H1 (cell line): ENCODE data around the gene SH2D4B. TPM values are rescaled to one million over a fixed set of nuclear protein-coding genes. Genes with fewer than 3 reads are reported as not detected.

Source experiments
- CTCF ChIA-PET: fragments of 300-600 bp; sonication (Branson Sonifier 250); formaldehyde crosslinking; loops from one replicate; lab custom pipeline; 2021; ENCODE audit not compliant: partially characterized antibody; lab: Charles Lee
- POLR2A ChIA-PET: fragments of 300-600 bp; sonication (Branson Sonifier 250); formaldehyde crosslinking; loops from one replicate; lab custom pipeline; 2021; ENCODE audit warnings: inconsistent platforms; ENCODE audit not compliant: partially characterized antibody; lab: Charles Lee
- DNase-seq, 2 experiments: peaks; one replicate each; pipeline versions ENCODE4 v3.0.0 to v3.0.0-alpha.2; 2010 to 2022; ENCODE audit warnings: low spot score in 2 of 2, low read depth in 1 of 2, mixed read lengths in 1 of 2
- FAIRE-seq: peaks from 2 replicates; lab custom pipeline; 2011; peaks lifted over from hg19 to GRCh38; lab: Jason Lieb, UNC
- H2AFZ ChIP-seq: 2 replicates; pipeline ENCODE4 v1.8.1; 2012; ENCODE audit warnings: low read length, inconsistent platforms
- H2AK5ac ChIP-seq: 2 replicates; pipeline ENCODE4 v1.6.1; 2013; ENCODE audit warnings: low read depth, low read length
- H2BK120ac ChIP-seq: replicated peaks from 2 replicates; pipeline ENCODE3; 2013; ENCODE audit warnings: low read depth, low read length, inconsistent platforms
- H2BK12ac ChIP-seq: 2 replicates; pipeline ENCODE4 v1.6.1; 2013; ENCODE audit warnings: low read depth, low read length
- H2BK15ac ChIP-seq: 2 replicates; pipeline ENCODE4 v1.6.1; 2013; ENCODE audit warnings: low read length
- H2BK20ac ChIP-seq: 2 replicates; pipeline ENCODE4 v1.6.1; 2013; ENCODE audit warnings: low read length
- H2BK5ac ChIP-seq: 2 replicates; pipeline ENCODE4 v1.6.1; 2013; ENCODE audit warnings: low read depth, low read length
- H3K14ac ChIP-seq: 2 replicates; pipeline ENCODE4 v1.6.1; 2013; ENCODE audit warnings: inconsistent platforms; ENCODE audit not compliant: insufficient read length
- H3K18ac ChIP-seq: 2 replicates; pipeline ENCODE4 v1.6.1; 2013; ENCODE audit warnings: low read length; ENCODE audit errors: extremely low read depth
- H3K23ac ChIP-seq: 2 replicates; pipeline ENCODE4 v1.6.1; 2013; ENCODE audit warnings: inconsistent platforms; ENCODE audit not compliant: insufficient read length
- H3K23me2 ChIP-seq: 2 replicates; pipeline ENCODE4 v1.6.1; 2013; ENCODE audit warnings: low read depth, low read length
- H3K27ac ChIP-seq: 2 replicates; pipeline ENCODE4 v1.6.1; 2011; ENCODE audit warnings: low read depth, low read length, inconsistent platforms
- H3K27me3 ChIP-seq, 4 experiments: replicated peaks in 1 of 4; 1 replicate in 1 of 4; 2 replicates in 3 of 4; pipeline versions ENCODE4 v1.6.1 to v1.8.1; 2011 to 2013; ENCODE audit warnings: low read length in 3 of 4, mild to moderate bottlenecking in 3 of 4, inconsistent platforms in 2 of 4, mixed read lengths in 2 of 4, moderate library complexity in 1 of 4; ENCODE audit not compliant: control insufficient read depth in 3 of 4, insufficient read depth in 3 of 4; ENCODE audit errors: extremely low read depth in 1 of 4
- H3K36me3 ChIP-seq, 4 experiments: 2 replicates each; pipeline versions ENCODE4 v1.6.1 to v1.8.1; 2011 to 2013; ENCODE audit warnings: mild to moderate bottlenecking in 4 of 4, low read length in 3 of 4, moderate library complexity in 2 of 4, control low read depth in 1 of 4, inconsistent platforms in 1 of 4; ENCODE audit not compliant: insufficient read depth in 4 of 4, control insufficient read depth in 2 of 4
- H3K4ac ChIP-seq: replicated peaks from 2 replicates; pipeline ENCODE3; 2013; ENCODE audit warnings: low read length, low read depth, mixed read lengths, inconsistent platforms; ENCODE audit not compliant: insufficient read length
- H3K4me1 ChIP-seq, 4 experiments: replicated peaks in 1 of 4; 1 replicate in 1 of 4; 2 replicates in 3 of 4; pipeline versions ENCODE4 v1.6.1 to v1.8.1; 2011 to 2013; ENCODE audit warnings: low read length in 3 of 4, inconsistent platforms in 2 of 4, mixed read lengths in 1 of 4; ENCODE audit not compliant: insufficient read depth in 4 of 4, control insufficient read depth in 3 of 4
- H3K4me2 ChIP-seq, 2 experiments: 2 replicates each; pipeline versions ENCODE4 v1.6.1 to v1.8.1; 2011 to 2013; ENCODE audit warnings: low read depth in 2 of 2, low read length in 2 of 2, control low read depth in 1 of 2, inconsistent platforms in 1 of 2, mild to moderate bottlenecking in 1 of 2; ENCODE audit not compliant: insufficient read depth in 1 of 2
- H3K4me3 ChIP-seq, 4 experiments: fragments of 200-600, 300-600 bp in 1 of 4; sonication (generic), shearing (Covaris generic), sonication (Bioruptor Twin) in 1 of 4; 2 replicates each; pipeline versions ENCODE4 v1.5.1 to v1.8.1; 2011 to 2016; ENCODE audit warnings: low read length in 4 of 4, low read depth in 3 of 4, control low read depth in 2 of 4, inconsistent platforms in 2 of 4, mild to moderate bottlenecking in 2 of 4, mixed read lengths in 1 of 4, moderate library complexity in 1 of 4; ENCODE audit not compliant: insufficient read depth in 2 of 4; ENCODE audit errors: extremely low read depth in 1 of 4
- H3K56ac ChIP-seq: replicated peaks from 2 replicates; pipeline ENCODE3; 2013; ENCODE audit warnings: low read depth, mild to moderate bottlenecking, mixed read lengths, low read length, inconsistent platforms; ENCODE audit not compliant: insufficient read length
- H3K79me1 ChIP-seq: 2 replicates; pipeline ENCODE4 v1.6.1; 2013; ENCODE audit warnings: low read depth, low read length, control low read depth
- H3K79me2 ChIP-seq, 2 experiments: 2 replicates each; pipeline versions ENCODE4 v1.6.1 to v1.8.1; 2012 to 2013; ENCODE audit warnings: low read length in 2 of 2, mild to moderate bottlenecking in 2 of 2, inconsistent platforms in 1 of 2; ENCODE audit not compliant: insufficient read depth in 2 of 2, control insufficient read depth in 1 of 2
- H3K9ac ChIP-seq, 4 experiments: replicated peaks in 1 of 4; 1 replicate in 1 of 4; 2 replicates in 3 of 4; pipeline versions ENCODE4 v1.6.1 to v1.8.1; 2011 to 2013; ENCODE audit warnings: low read depth in 3 of 4, low read length in 3 of 4, control low read depth in 2 of 4, mild to moderate bottlenecking in 2 of 4, moderate library complexity in 2 of 4, inconsistent platforms in 1 of 4; ENCODE audit errors: extremely low read depth in 1 of 4
- H3K9me3 ChIP-seq, 2 experiments: 2 replicates each; pipeline versions ENCODE4 v1.6.1 to v1.8.1; 2012 to 2013; ENCODE audit warnings: mild to moderate bottlenecking in 2 of 2, moderate library complexity in 2 of 2, control low read depth in 1 of 2, inconsistent platforms in 1 of 2, low read depth in 1 of 2, low read length in 1 of 2, mixed read lengths in 1 of 2; ENCODE audit not compliant: insufficient read depth in 2 of 2
- H4K20me1 ChIP-seq, 2 experiments: replicated peaks in 1 of 2; 2 replicates each; pipeline versions ENCODE3 to v1.8.1; 2011 to 2013; ENCODE audit warnings: inconsistent platforms in 2 of 2, low read length in 2 of 2, mild to moderate bottlenecking in 1 of 2; ENCODE audit not compliant: insufficient read depth in 2 of 2, control insufficient read depth in 1 of 2
- H4K5ac ChIP-seq: 2 replicates; pipeline ENCODE4 v1.6.1; 2013; ENCODE audit warnings: low read length, low read depth, mixed read lengths, inconsistent platforms; ENCODE audit not compliant: insufficient read length
- H4K8ac ChIP-seq: 2 replicates; pipeline ENCODE4 v1.8.0; 2013; ENCODE audit warnings: mild to moderate bottlenecking, moderate library complexity, low read length, inconsistent platforms; ENCODE audit not compliant: insufficient read depth; ENCODE audit errors: extremely low read depth
- H4K91ac ChIP-seq: replicated peaks from 2 replicates; pipeline ENCODE3; 2013; ENCODE audit warnings: low read length, mixed read lengths, inconsistent platforms; ENCODE audit not compliant: insufficient read length
- CBX5 ChIP-seq: fragments of 300-800, 300-1000 bp; sonication (generic); IDR thresholded peaks from 2 replicates; pipeline ENCODE4 v1.7.1; 2016; ENCODE audit warnings: antibody characterized with exemption, low read length, low read depth
- EZH2 ChIP-seq: fragments of 200-600 bp; sonication (generic); IDR thresholded peaks from 2 replicates; pipeline ENCODE4 v1.7.1; 2012; ENCODE audit warnings: low read depth, mild to moderate bottlenecking, moderate library complexity, low read length, inconsistent platforms; ENCODE audit not compliant: severe bottlenecking
- MAFK ChIP-seq: IDR thresholded peaks from 2 replicates; pipeline ENCODE4 v1.6.1; 2012; ENCODE audit warnings: low read depth, mild to moderate bottlenecking, improper control_type of control experiment, low read length
- SIRT6 ChIP-seq: IDR thresholded peaks from one replicate; pipeline ENCODE4 v1.7.1; 2012; ENCODE audit warnings: low read length, inconsistent platforms
- SP4 ChIP-seq: IDR thresholded peaks from 2 replicates; pipeline ENCODE4 v1.6.1; 2012; ENCODE audit warnings: low read length, inconsistent platforms
- SRF ChIP-seq: IDR thresholded peaks from 2 replicates; pipeline ENCODE4 v1.6.1; 2011; ENCODE audit warnings: mild to moderate bottlenecking, low read depth, low read length, moderate library complexity
- TBP ChIP-seq: IDR thresholded peaks from 2 replicates; pipeline ENCODE4 v1.6.1; 2011; ENCODE audit warnings: low read depth, low read length, improper control_type of control experiment
- WGBS, 2 experiments: shearing (Covaris generic) in 1 of 2; methylation state at CpG; one replicate each; pipeline versions ENCODE4 v1.1.6 to v1.1.7; 2013 to 2015; ENCODE audit warnings: low lambda C conversion rate in 2 of 2, mixed read lengths in 2 of 2, inconsistent platforms in 1 of 2, low coverage in 1 of 2, missing lambda C conversion rate in 1 of 2; ENCODE audit not compliant: insufficient replicate concordance in 2 of 2, insufficient coverage in 1 of 2, insufficient read length in 1 of 2; ENCODE audit errors: extremely low coverage in 1 of 2, missing lambda C conversion rate in 1 of 2; 5-methylcytosine and 5-hydroxymethylcytosine counted together
- polyA plus RNA-seq, 7 experiments: library from polyadenylated mRNA; depleted of rRNA in 3 of 7; stranded (reverse) in 5 of 7; unstranded in 2 of 7; fragments of >200 nt in 5 of 7; fragments of 200-250 nt in 2 of 7; gene quantifications; 1 replicate in 5 of 7; 2 replicates in 1 of 7; 4 replicates in 1 of 7; pipeline versions ENCODE4 v1.2.1 to v1.2.3, GENCODE V29; 2011 to 2013; ENCODE audit warnings: missing spikeins in 2 of 7, mixed read lengths in 2 of 7
- total RNA-seq: library from RNA; stranded (reverse); fragmentation: NEBNext Ultra II Directional; extraction: Animal tissue kit (Norgen Biotek cat#: 25700); gene quantifications from 2 replicates; pipeline ENCODE4 v1.2.1, GENCODE V29; 2021
- TF ChIP-seq, protein P1 (sequence below): IDR thresholded peaks from 2 replicates; pipeline ENCODE4 v1.6.1; 2012; ENCODE audit warnings: inconsistent platforms
- TF ChIP-seq, protein P2 (sequence below): IDR thresholded peaks from 2 replicates; pipeline ENCODE4 v1.6.1; 2012; ENCODE audit warnings: low read length, inconsistent platforms
- TF ChIP-seq, protein P3 (sequence below): IDR thresholded peaks from 2 replicates; pipeline ENCODE4 v1.6.1; 2011; ENCODE audit warnings: low read depth, mild to moderate bottlenecking, low read length; ENCODE audit not compliant: insufficient read depth

SH2D4B gene
- total and polyA plus RNA-seq, 2 of the 8 experiments (the other 6 are each of a cell fraction or from before 2014, with no cell fraction given) = 0.06 to 0.13 TPM

DNA sequence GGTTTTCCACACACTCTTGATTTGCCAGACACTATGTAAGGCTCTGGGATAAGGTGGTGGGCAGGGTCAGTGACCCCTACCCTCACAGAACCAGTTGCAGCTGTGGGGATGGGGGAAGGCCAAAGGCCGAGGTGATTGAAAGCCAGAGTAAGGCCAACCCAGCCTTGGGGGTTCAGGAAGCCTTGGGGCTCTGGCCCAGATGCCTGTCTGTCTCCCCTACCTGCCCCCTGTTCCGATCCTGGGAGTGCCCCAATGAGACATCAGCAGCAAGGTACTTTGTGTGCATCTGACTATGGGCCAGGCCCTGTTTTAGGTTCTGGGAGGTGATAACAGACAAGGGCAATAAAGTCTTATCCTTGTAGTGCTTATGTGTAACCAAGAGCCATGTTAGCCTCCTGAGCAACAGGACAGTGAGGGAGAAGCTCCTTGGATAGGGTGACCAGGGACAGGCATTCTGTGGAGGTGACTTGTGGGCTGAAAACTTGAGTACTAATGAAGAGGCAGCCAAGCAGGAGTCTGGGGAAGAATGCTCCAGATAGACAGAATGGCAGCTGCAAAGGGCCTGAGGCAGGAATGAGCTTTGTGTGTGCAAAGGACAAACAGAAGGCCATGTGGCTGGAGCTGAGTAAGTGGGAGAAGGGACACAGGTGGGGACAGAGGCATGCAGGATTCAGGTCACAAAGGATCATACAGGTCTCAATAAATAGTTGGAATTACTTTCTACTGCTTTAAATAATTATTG, 48.2 kb upstream of the SH2D4B start:
- Histone ChIP-seq H2BK12ac (no peak overlapping the region; the same call in 1 of the 2 replicates), H3K4me1 (peaks cover 9 to 20% (median 15%) of the 10 kb centered on the region in 4 experiments), H3K18ac (no peak overlapping the region), H3K4ac (no peak overlapping the region), H2BK15ac (no peak overlapping the region), H4K91ac (no peak overlapping the region), H2BK120ac (no peak overlapping the region), H2BK5ac (no peak overlapping the region), H3K9me3 (no peaks in the 10 kb centered on the region), H3K4me3 (no peak overlapping the region), H3K23ac (no peak overlapping the region), H4K5ac (no peak overlapping the region), H2AK5ac (no peak overlapping the region), H2AFZ (no peak overlapping the region), H4K8ac (no peak overlapping the region), H3K4me2 (no peak overlapping the region), H3K79me1 (peaks cover 36% of the 10 kb centered on the region), H3K9ac (no peak overlapping the region), H3K36me3 (peaks cover 0 to 15% (median 2%) of the 10 kb centered on the region in 4 experiments; a peak in 4 of 8 replicates), H4K20me1 (peaks cover 7 to 35% of the 10 kb centered on the region in 2 experiments), H3K79me2 (peaks cover 9 to 79% of the 10 kb centered on the region in 2 experiments; a peak in 3 of 4 replicates), H3K56ac (no peak overlapping the region), H3K27ac (no peak overlapping the region), H3K23me2 (no peaks in the 10 kb centered on the region), H3K14ac (no peak overlapping the region), H2BK20ac (no peak overlapping the region), H3K27me3 (no peaks in the 10 kb centered on the region)
- CTCF ChIA-PET = interaction anchor here (0.7 to 6.3 kb wide), 6 partner anchors 8 to 166 kb away, joined by 3 to 66 read pairs (median 6); no protein-coding TSS in a partner anchor
- no peak for DNase-seq
- POLR2A ChIA-PET = interaction anchor here (0.9 kb wide), 1 partner anchor 41 kb away, joined by 4 read pairs; no protein-coding TSS in a partner anchor
- 91% methylated on average over 2 of the region's 2 CpGs; no CpG with 5 or more reads in 1 of the 2 experiments for WGBS, 2 experiments
- FAIRE-seq = no peak
- TF ChIP-seq MAFK = no peak
- TF ChIP-seq, protein P1, sequence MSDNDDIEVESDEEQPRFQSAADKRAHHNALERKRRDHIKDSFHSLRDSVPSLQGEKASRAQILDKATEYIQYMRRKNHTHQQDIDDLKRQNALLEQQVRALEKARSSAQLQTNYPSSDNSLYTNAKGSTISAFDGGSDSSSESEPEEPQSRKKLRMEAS = no peak
- no peak for TF ChIP-seq SP4
- TF ChIP-seq EZH2 = no peak
- no peak for TF ChIP-seq SIRT6
- TF ChIP-seq, protein P2, sequence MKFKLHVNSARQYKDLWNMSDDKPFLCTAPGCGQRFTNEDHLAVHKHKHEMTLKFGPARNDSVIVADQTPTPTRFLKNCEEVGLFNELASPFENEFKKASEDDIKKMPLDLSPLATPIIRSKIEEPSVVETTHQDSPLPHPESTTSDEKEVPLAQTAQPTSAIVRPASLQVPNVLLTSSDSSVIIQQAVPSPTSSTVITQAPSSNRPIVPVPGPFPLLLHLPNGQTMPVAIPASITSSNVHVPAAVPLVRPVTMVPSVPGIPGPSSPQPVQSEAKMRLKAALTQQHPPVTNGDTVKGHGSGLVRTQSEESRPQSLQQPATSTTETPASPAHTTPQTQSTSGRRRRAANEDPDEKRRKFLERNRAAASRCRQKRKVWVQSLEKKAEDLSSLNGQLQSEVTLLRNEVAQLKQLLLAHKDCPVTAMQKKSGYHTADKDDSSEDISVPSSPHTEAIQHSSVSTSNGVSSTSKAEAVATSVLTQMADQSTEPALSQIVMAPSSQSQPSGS = no peak
- TF ChIP-seq, protein P3, sequence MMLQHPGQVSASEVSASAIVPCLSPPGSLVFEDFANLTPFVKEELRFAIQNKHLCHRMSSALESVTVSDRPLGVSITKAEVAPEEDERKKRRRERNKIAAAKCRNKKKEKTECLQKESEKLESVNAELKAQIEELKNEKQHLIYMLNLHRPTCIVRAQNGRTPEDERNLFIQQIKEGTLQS = no peak
- TF ChIP-seq SRF = no peak
- TF ChIP-seq CBX5 = no peak
- no peak for TF ChIP-seq TBP
